MCF 10A (cell line): ENCODE data around the gene OSBPL7. TPM values are rescaled to one million over a fixed set of nuclear protein-coding genes. Genes with fewer than 3 reads are reported as not detected.
"Not testable (repeated sequence)": the region's sequence is repeated elsewhere in the genome, so short reads cannot be mapped to it uniquely, and the experiment has no call there.

Source experiments
- BruUV-seq: library from RNA; stranded (reverse); fragments of 400-500 nt; replicated peaks from 2 replicates; lab custom pipeline; 2021; lab: Mats Ljungman, UMichigan
- CTCF ChIA-PET: fragments of 300-600 bp; sonication (Branson Sonifier 250); formaldehyde crosslinking; extraction: SDS; loops from one replicate; lab custom pipeline; 2021; ENCODE audit warnings: antibody characterized with exemption, inconsistent platforms; lab: Yijun Ruan, JAX
- POLR2A ChIA-PET: fragments of 300-600, 350-650 bp; sonication (Branson Sonifier 250); formaldehyde crosslinking; extraction: SDS; loops from one replicate; lab custom pipeline; 2020; ENCODE audit warnings: antibody characterized with exemption, inconsistent platforms; lab: Yijun Ruan, JAX
- DNase-seq: peaks from one replicate; pipeline ENCODE4 v3.0.0-alpha.2; 2018; ENCODE audit not compliant: unreplicated experiment
- H3K27ac Mint-ChIP-seq: one replicate; pipeline ENCODE4 v1.8.0; 2022; ENCODE audit warnings: mild to moderate bottlenecking, low read depth, mixed read lengths; ENCODE audit not compliant: unreplicated experiment
- H3K27me3 Mint-ChIP-seq: one replicate; pipeline ENCODE4 v1.8.0; 2022; ENCODE audit warnings: mixed read lengths; ENCODE audit not compliant: insufficient read depth, unreplicated experiment
- H3K36me3 Mint-ChIP-seq: one replicate; pipeline ENCODE4 v1.8.0; 2022; ENCODE audit warnings: mild to moderate bottlenecking, moderate library complexity, mixed read lengths; ENCODE audit not compliant: insufficient read depth, unreplicated experiment
- H3K4me1 Mint-ChIP-seq: one replicate; pipeline ENCODE4 v1.8.0; 2022; ENCODE audit warnings: mixed read lengths; ENCODE audit not compliant: insufficient read depth, unreplicated experiment
- H3K4me3 Mint-ChIP-seq: one replicate; pipeline ENCODE4 v1.8.0; 2022; ENCODE audit warnings: mild to moderate bottlenecking, moderate library complexity, mixed read lengths; ENCODE audit not compliant: unreplicated experiment
- H3K9me3 Mint-ChIP-seq: one replicate; pipeline ENCODE4 v1.8.0; 2022; ENCODE audit warnings: mixed read lengths; ENCODE audit not compliant: unreplicated experiment
- intact Hi-C: fragments of 100-400 bp; cut with micrococcal nuclease; formaldehyde crosslinking; loops from 2 replicates; pipeline ENCODE4 v1.14.1; 2022
- total RNA-seq: library from RNA; stranded (reverse); gene quantifications from 2 replicates; pipeline ENCODE4 v1.2.3, GENCODE V29; 2022
- TF ChIP-seq, protein P1 (sequence below): fragments of 200-600 bp; IDR thresholded peaks from one replicate; pipeline ENCODE4 v1.8.0; 2022; ENCODE audit warnings: antibody characterized with exemption, mild to moderate bottlenecking; ENCODE audit not compliant: unreplicated experiment

Gene OSBPL7
- total RNA-seq, 1 experiment from 2014 or later = 4.7 TPM

GRCh38 chr17:47774331-47774730 is 47.3 kb downstream of the OSBPL7 start:
- no peaks in the 10 kb centered on the region for H3K4me1 Mint-ChIP-seq
- no peak overlapping the region for H3K4me3 Mint-ChIP-seq
- CTCF ChIA-PET = interaction anchor here (0.6 to 1.4 kb wide), 3 partner anchors 28 to 1024 kb away, joined by 3 to 4 read pairs (median 3); no protein-coding TSS in a partner anchor
- TF ChIP-seq, protein P1, sequence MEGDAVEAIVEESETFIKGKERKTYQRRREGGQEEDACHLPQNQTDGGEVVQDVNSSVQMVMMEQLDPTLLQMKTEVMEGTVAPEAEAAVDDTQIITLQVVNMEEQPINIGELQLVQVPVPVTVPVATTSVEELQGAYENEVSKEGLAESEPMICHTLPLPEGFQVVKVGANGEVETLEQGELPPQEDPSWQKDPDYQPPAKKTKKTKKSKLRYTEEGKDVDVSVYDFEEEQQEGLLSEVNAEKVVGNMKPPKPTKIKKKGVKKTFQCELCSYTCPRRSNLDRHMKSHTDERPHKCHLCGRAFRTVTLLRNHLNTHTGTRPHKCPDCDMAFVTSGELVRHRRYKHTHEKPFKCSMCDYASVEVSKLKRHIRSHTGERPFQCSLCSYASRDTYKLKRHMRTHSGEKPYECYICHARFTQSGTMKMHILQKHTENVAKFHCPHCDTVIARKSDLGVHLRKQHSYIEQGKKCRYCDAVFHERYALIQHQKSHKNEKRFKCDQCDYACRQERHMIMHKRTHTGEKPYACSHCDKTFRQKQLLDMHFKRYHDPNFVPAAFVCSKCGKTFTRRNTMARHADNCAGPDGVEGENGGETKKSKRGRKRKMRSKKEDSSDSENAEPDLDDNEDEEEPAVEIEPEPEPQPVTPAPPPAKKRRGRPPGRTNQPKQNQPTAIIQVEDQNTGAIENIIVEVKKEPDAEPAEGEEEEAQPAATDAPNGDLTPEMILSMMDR = no peak
- no peak for DNase-seq
- BruUV-seq = no TSS peak
- H3K27ac Mint-ChIP-seq = no peak overlapping the region
- POLR2A ChIA-PET = interaction anchor here (1.2 kb wide), 1 partner anchor 16 kb away, joined by 3 read pairs; no protein-coding TSS in a partner anchor
- intact Hi-C loops = no loop called here
- peaks cover 35% of the 10 kb centered on the region for H3K27me3 Mint-ChIP-seq
- H3K36me3 Mint-ChIP-seq = no peaks in the 10 kb centered on the region
- no peaks in the 10 kb centered on the region for H3K9me3 Mint-ChIP-seq

GRCh38 chr17:47773649-47774048 is 47.9 kb downstream of the OSBPL7 start:
- BruUV-seq, H3K4me3 Mint-ChIP-seq: not testable (repeated sequence)
- CTCF ChIA-PET = interaction anchor here (0.6 to 1.4 kb wide), 3 partner anchors 18 to 245 kb away, joined by 3 read pairs; no protein-coding TSS in a partner anchor

DNA sequence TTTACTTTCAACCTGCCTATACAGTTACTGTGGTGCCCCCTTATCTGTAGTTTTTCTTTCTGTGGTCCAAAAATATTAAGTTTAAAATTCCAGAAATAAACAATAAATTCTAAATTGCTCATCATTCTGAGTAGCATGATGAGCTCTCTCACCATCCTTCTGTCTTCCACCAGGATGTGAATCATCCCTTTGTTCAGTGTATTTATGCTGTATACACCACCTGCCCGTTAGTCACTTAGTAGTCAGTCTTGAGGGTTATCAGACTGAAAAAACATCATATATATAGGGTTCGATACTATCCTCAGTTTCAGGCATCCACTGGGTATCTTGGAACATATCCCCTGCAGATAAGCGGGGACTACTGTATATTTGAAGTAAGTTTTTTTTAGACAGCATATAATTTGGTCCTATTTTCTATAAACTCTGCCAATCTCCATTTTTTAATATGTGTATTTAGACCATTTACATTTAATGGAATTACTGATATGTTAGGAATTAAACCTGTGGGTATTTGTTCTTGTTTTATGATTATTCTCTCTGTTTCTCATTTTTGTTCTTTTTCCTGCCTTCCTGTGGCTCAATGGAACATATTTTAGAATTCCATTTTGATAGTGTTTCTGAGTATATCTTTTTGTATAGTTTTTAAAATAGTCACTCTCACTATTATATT is 57.5 kb downstream of the OSBPL7 start:
- DNase-seq = no peak
- TF ChIP-seq, protein P1 = no peak
- peaks cover 11% of the 10 kb centered on the region for H3K9me3 Mint-ChIP-seq
- ChIA-PET CTCF (no interaction called here), POLR2A (no interaction called here)
- no peaks in the 10 kb centered on the region for H3K4me1 Mint-ChIP-seq
- no TSS peak for BruUV-seq
- no peaks in the 10 kb centered on the region for H3K36me3 Mint-ChIP-seq
- H3K27me3 Mint-ChIP-seq = peaks cover 47% of the 10 kb centered on the region
- intact Hi-C loops = no loop called here
- no peak overlapping the region for H3K27ac Mint-ChIP-seq
- H3K4me3 Mint-ChIP-seq = no peak overlapping the region

More at GRCh38 chr17:47773649-47774048, 47.9 kb downstream of the OSBPL7 start:
- H3K36me3 Mint-ChIP-seq, H3K27ac Mint-ChIP-seq, DNase-seq, intact Hi-C loops, H3K4me1 Mint-ChIP-seq, H3K9me3 Mint-ChIP-seq: not testable (repeated sequence)
- POLR2A ChIA-PET = interaction anchor here (1.2 kb wide), 1 partner anchor 17 kb away, joined by 3 read pairs; no protein-coding TSS in a partner anchor
- H3K27me3 Mint-ChIP-seq = peaks cover 35% of the 10 kb centered on the region

DNA sequence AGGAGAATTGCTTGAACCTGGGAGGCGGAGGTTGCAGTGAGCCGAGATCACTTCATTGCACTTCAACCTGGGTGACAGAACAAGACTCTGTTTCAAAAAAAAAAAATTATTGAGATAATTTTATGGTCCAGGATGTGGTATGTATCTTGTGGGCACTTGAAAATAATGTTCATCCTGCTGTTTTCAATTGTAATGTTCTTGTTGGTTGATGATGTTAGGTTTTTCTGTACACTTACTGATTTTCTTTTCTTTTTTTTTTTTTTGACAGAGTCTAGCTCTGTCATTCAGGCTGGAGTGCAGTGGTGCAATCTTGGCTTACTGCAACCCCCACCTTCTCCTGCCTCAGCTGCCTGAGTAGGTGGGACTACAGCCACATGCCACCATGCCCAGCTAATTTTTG is 58.9 kb downstream of the OSBPL7 start:
- CTCF ChIA-PET = no interaction called here
- peaks cover 11% of the 10 kb centered on the region for H3K9me3 Mint-ChIP-seq
- no peak overlapping the region for H3K27ac Mint-ChIP-seq
- intact Hi-C loops = no loop called here
- no peak overlapping the region for H3K4me3 Mint-ChIP-seq
- no peaks in the 10 kb centered on the region for H3K4me1 Mint-ChIP-seq
- BruUV-seq = no TSS peak
- no peaks in the 10 kb centered on the region for H3K36me3 Mint-ChIP-seq
- peaks cover 60% of the 10 kb centered on the region for H3K27me3 Mint-ChIP-seq
- POLR2A ChIA-PET = no interaction called here
- DNase-seq = no peak
- TF ChIP-seq, protein P1 = no peak
